Measurements from ENCODE around the gene MYH13.

MYH13 gene

DNA sequence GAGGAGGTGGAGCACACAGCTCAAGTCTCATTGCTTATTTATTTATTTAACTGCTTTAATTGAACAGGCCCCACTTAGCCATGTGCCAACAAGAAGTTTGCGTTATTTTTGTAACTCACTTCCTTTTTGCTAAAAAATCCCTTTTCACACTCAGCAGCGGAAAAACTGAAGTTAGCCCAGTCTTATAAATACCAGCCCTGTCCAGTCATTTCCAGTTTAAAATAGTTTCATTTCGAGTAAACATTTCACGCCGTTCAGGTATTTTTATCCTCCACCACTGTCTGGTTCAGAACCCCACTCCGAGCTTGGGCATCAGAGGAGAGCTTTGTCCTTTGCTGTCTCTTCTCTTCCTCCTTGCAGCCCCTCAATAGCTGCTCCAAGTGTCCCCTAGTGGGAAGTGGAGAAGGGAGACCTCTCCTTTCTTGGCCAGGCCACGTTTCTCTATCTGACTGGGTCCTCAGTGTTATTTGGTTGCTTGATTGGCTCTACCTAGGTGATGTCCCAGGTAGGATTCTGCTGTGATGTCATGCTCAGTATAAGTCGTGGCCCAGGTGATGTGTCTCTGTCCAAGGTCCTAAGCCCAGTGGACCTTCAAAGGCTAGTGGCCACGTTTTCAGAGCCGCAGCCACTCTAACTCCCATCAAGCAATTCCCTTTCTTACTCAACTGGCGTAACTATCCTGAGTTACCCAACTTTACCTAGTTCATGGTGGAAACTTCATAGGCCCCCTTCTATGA lies 121.4 kb downstream of the MYH13 start:
- DNase-seq (ENCODE audit: low read depth in 2 of 2) = no peak

All from stimulated activated CD8-positive, alpha-beta memory T cell treated with anti-CD3 and anti-CD28 coated beads, Interleukin-2, amount 100 ng/mL, for 48 hours (primary cell).